Uterus (tissue), 4 donors: ENCODE results near the gene FAM3A. TPM values are rescaled to one million over a fixed set of nuclear protein-coding genes. Genes with fewer than 3 reads are reported as not detected.

ENCODE experiments used
- DNase-seq, 2 donors: peaks; one replicate each; pipeline ENCODE4 v3.0.0-alpha.2; 2019 to 2020
- H3K27ac ChIP-seq, 2 donors: fragments of 200-600 bp; sonication (generic); 1 replicate in 1 of 2; 2 replicates in 1 of 2; pipeline ENCODE4 v1.5.1; 2016 to 2018
- H3K27me3 ChIP-seq, 2 donors: fragments of 200-600 bp; sonication (generic); one replicate each; pipeline ENCODE4 v1.5.1; 2018 to 2019; ENCODE audit warnings: control low read depth in 1 of 2
- H3K36me3 ChIP-seq, 2 donors: fragments of 200-600 bp; sonication (generic); one replicate each; pipeline ENCODE4 v1.5.1; 2019; ENCODE audit warnings: control low read depth in 1 of 2
- H3K4me1 ChIP-seq, 2 donors: fragments of 200-600 bp; sonication (generic); one replicate each; pipeline ENCODE4 v1.5.1; 2018 to 2019; ENCODE audit warnings: control low read depth in 1 of 2
- H3K4me3 ChIP-seq, 2 donors: fragments of 200-600 bp; sonication (generic); 1 replicate in 1 of 2; 2 replicates in 1 of 2; pipeline ENCODE4 v1.5.1; 2018 to 2019; ENCODE audit warnings: mild to moderate bottlenecking in 1 of 2
- H3K9me3 ChIP-seq, 2 donors: fragments of 200-600 bp; sonication (generic); one replicate each; pipeline ENCODE4 v1.5.1; 2019; ENCODE audit warnings: control low read depth in 1 of 2
- CTCF ChIP-seq, 4 experiments: fragments of 200-600 bp in 2 of 4; fragments of 450-650 bp in 2 of 4; sonication (generic) in 2 of 4; IDR thresholded peaks; one replicate each; pipeline ENCODE4 v1.5.1; 2016 to 2019; ENCODE audit warnings: antibody characterized with exemption in 4 of 4, mild to moderate bottlenecking in 2 of 4, moderate library complexity in 1 of 4
- POLR2A ChIP-seq, 2 donors: fragments of 450-650 bp; IDR thresholded peaks; one replicate each; pipeline ENCODE4 v1.6.1; 2016; ENCODE audit warnings: antibody characterized with exemption in 2 of 2, mild to moderate bottlenecking in 1 of 2, moderate library complexity in 1 of 2
- intact Hi-C: fragments of 100-400 bp; cut with DNase I; formaldehyde crosslinking; loops from one replicate; pipeline ENCODE4 v1.15.1; 2023; ENCODE audit warnings: low total_unique reads
- total RNA-seq, 4 donors: library from RNA; depleted of rRNA in 3 of 4; stranded (reverse); fragments of >200 nt in 3 of 4; gene quantifications; one replicate each; pipeline versions ENCODE4 v1.1.0 to v1.2.4, GENCODE V29; 2014 to 2023
- donor health status: DM: yes; HTN: yes; CAD: no.

The FAM3A gene
- total RNA-seq, 4 donors from 2014 or later: 5.1 to 55.9 (median 15.4) TPM

- no peak for DNase-seq
- Histone ChIP-seq H3K9me3 (no peaks in the 10 kb centered on the region), H3K36me3 (no peaks in the 10 kb centered on the region), H3K27ac (no peak overlapping the region), H3K4me1 (no peaks in the 10 kb centered on the region), H3K4me3 (no peak overlapping the region), H3K27me3 (no peaks in the 10 kb centered on the region)
- no peak for TF ChIP-seq CTCF (IDR thresholded peaks at IDR 0.05)
- no peak for TF ChIP-seq POLR2A (IDR thresholded peaks at IDR 0.05)
- intact Hi-C loops: no loop called here
Measured at GRCh38 chrX:154470434-154470833, 45.6 kb downstream of the FAM3A start.

GRCh38 chrX:154469880-154470279 is 46.2 kb downstream of the FAM3A start:
- no peak overlapping the region for H3K27ac ChIP-seq
- no peaks in the 10 kb centered on the region for H3K4me1 ChIP-seq
- no peak overlapping the region for H3K4me3 ChIP-seq
- TF ChIP-seq POLR2A (IDR thresholded peaks at IDR 0.05) (no peak), CTCF (IDR thresholded peaks at IDR 0.05) (no peak)
- intact Hi-C loops: no loop called here
- no peak for DNase-seq
- H3K9me3 ChIP-seq: no peaks in the 10 kb centered on the region
- H3K36me3 ChIP-seq: no peaks in the 10 kb centered on the region
- no peaks in the 10 kb centered on the region for H3K27me3 ChIP-seq

- H3K4me3 ChIP-seq: no peak overlapping the region
- H3K27me3 ChIP-seq: no peaks in the 10 kb centered on the region
- no peak for TF ChIP-seq CTCF (IDR thresholded peaks at IDR 0.05)
- H3K36me3 ChIP-seq: no peaks in the 10 kb centered on the region
- no peaks in the 10 kb centered on the region for H3K4me1 ChIP-seq
- intact Hi-C loops: no loop called here
- no peak for DNase-seq
- H3K27ac ChIP-seq: no peak overlapping the region
- H3K9me3 ChIP-seq: no peaks in the 10 kb centered on the region
Measured at GRCh38 chrX:154469114-154469513, 46.9 kb downstream of the FAM3A start.

GRCh38 chrX:154468217-154468616 is 47.8 kb downstream of the FAM3A start:
- H3K4me3 ChIP-seq: no peak overlapping the region
- no peaks in the 10 kb centered on the region for H3K4me1 ChIP-seq
- TF ChIP-seq POLR2A (IDR thresholded peaks at IDR 0.05) (no peak), CTCF (IDR thresholded peaks at IDR 0.05) (no peak)
- no peak for DNase-seq
- H3K27me3 ChIP-seq: no peaks in the 10 kb centered on the region
- no peaks in the 10 kb centered on the region for H3K9me3 ChIP-seq
- H3K36me3 ChIP-seq: no peaks in the 10 kb centered on the region
- H3K27ac ChIP-seq: no peak overlapping the region
- intact Hi-C loops: no loop called here

GRCh38 chrX:154467556-154467955 is 48.5 kb downstream of the FAM3A start:
- H3K36me3 ChIP-seq: no peaks in the 10 kb centered on the region
- H3K4me1 ChIP-seq: no peaks in the 10 kb centered on the region
- no peaks in the 10 kb centered on the region for H3K27me3 ChIP-seq
- H3K9me3 ChIP-seq: no peaks in the 10 kb centered on the region
- no peak overlapping the region for H3K27ac ChIP-seq
- no peak overlapping the region for H3K4me3 ChIP-seq
- DNase-seq: no peak
- TF ChIP-seq CTCF (IDR thresholded peaks at IDR 0.05) (no peak), POLR2A (IDR thresholded peaks at IDR 0.05) (no peak)
- intact Hi-C loops: no loop called here
